Measurements from ENCODE around the gene EMC10.

- TF ChIP-seq, protein P1, sequence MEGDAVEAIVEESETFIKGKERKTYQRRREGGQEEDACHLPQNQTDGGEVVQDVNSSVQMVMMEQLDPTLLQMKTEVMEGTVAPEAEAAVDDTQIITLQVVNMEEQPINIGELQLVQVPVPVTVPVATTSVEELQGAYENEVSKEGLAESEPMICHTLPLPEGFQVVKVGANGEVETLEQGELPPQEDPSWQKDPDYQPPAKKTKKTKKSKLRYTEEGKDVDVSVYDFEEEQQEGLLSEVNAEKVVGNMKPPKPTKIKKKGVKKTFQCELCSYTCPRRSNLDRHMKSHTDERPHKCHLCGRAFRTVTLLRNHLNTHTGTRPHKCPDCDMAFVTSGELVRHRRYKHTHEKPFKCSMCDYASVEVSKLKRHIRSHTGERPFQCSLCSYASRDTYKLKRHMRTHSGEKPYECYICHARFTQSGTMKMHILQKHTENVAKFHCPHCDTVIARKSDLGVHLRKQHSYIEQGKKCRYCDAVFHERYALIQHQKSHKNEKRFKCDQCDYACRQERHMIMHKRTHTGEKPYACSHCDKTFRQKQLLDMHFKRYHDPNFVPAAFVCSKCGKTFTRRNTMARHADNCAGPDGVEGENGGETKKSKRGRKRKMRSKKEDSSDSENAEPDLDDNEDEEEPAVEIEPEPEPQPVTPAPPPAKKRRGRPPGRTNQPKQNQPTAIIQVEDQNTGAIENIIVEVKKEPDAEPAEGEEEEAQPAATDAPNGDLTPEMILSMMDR (IDR thresholded peaks at IDR 0.05): no peak
- no peak for TF ChIP-seq POLR2A (IDR thresholded peaks at IDR 0.05)
Observed at GRCh38 chr19:50478901-50479715, 2.8 kb downstream of the EMC10 start.
